ENCODE results near the gene DOCK7.

Gene DOCK7

GRCh38 chr1:62407398-62408009 is 280.7 kb downstream of the DOCK7 start:
- no peak for DNase-seq (ENCODE audit: low read depth)

GRCh38 chr1:62406576-62406975 is 281.6 kb downstream of the DOCK7 start:
- DNase-seq (ENCODE audit: low read depth), result no peak

GRCh38 chr1:62405247-62405646 is 282.9 kb downstream of the DOCK7 start:
- no peak for DNase-seq (ENCODE audit: low read depth)

All from T-helper 22 cell (primary cell).